ENCODE data around the gene ATP6V1A.
"Not testable (repeated sequence)": the region's sequence is repeated elsewhere in the genome, so short reads cannot be mapped to it uniquely, and the experiment has no call there.

The ATP6V1A gene

GRCh38 chr3:113829576-113830354, 82.9 kb downstream of the ATP6V1A start:
- no peak for DNase-seq

- DNase-seq, result no peak
Observed at GRCh38 chr3:113831103-113831355, 84.2 kb downstream of the ATP6V1A start.

GRCh38 chr3:113832477-113833164, 85.8 kb downstream of the ATP6V1A start:
- no peak for DNase-seq

- no peak for DNase-seq
Observed at GRCh38 chr3:113834983-113835382, 88.1 kb downstream of the ATP6V1A start.

- DNase-seq, result peak; percentile 85
Observed at GRCh38 chr3:113838631-113839209, 91.9 kb downstream of the ATP6V1A start, which contains the start of gene GRAMD1C. Gene GRAMD1C, plus strand, starts transcription at chr3:113838788. Its CDS starts 122 bp downstream, at chr3:113838910.

- DNase-seq, result no peak
Observed at GRCh38 chr3:113839551-113839950, 92.7 kb downstream of the ATP6V1A start.

GRCh38 chr3:113844622-113845222, 97.9 kb downstream of the ATP6V1A start:
- no peak for DNase-seq

- DNase-seq, result no peak
Observed at GRCh38 chr3:113847247-113847646, 100.4 kb downstream of the ATP6V1A start.

- DNase-seq, result no peak
Observed at GRCh38 chr3:113847664-113848461, 101.0 kb downstream of the ATP6V1A start.

GRCh38 chr3:113849071-113849470, 102.2 kb downstream of the ATP6V1A start:
- not testable (repeated sequence) for DNase-seq

- DNase-seq, result not testable (repeated sequence)
Observed at GRCh38 chr3:113849841-113850240, 103.0 kb downstream of the ATP6V1A start.

- not testable (repeated sequence) for DNase-seq
Observed at GRCh38 chr3:113850391-113850790, 103.6 kb downstream of the ATP6V1A start.

GRCh38 chr3:113852506-113852905, 105.7 kb downstream of the ATP6V1A start:
- DNase-seq, result no peak

All from activated CD8-positive, alpha-beta memory T cell treated with anti-CD3 and anti-CD28 coated beads, Interleukin-2, amount 50 U/mL, for 4 hours (primary cell).